Epithelial cell of proximal tubule (primary cell): ENCODE data around the gene CFL2. TPM values are rescaled to one million over a fixed set of nuclear protein-coding genes. Genes with fewer than 3 reads are reported as not detected.

ENCODE experiments used
- DNase-seq: peaks from one replicate; pipeline ENCODE4 v3.0.0-alpha.2; 2011; ENCODE audit warnings: low read depth
- H3K4me3 ChIP-seq: 2 replicates; pipeline ENCODE4 v1.5.1; 2011; ENCODE audit warnings: low read depth, mild to moderate bottlenecking, low read length
- total RNA-seq: library from RNA; depleted of rRNA; stranded (reverse); fragments of >200 nt; gene quantifications from 2 replicates; pipeline ENCODE4 v1.2.3, GENCODE V29; 2015
- TF ChIP-seq, protein P1 (sequence below): conservative IDR thresholded peaks from 2 replicates; pipeline ENCODE4 v1.5.1; 2012; ENCODE audit warnings: low read depth, mild to moderate bottlenecking, low read length

Gene CFL2
- total RNA-seq, 1 donor from 2014 or later: 67.7 TPM

DNA sequence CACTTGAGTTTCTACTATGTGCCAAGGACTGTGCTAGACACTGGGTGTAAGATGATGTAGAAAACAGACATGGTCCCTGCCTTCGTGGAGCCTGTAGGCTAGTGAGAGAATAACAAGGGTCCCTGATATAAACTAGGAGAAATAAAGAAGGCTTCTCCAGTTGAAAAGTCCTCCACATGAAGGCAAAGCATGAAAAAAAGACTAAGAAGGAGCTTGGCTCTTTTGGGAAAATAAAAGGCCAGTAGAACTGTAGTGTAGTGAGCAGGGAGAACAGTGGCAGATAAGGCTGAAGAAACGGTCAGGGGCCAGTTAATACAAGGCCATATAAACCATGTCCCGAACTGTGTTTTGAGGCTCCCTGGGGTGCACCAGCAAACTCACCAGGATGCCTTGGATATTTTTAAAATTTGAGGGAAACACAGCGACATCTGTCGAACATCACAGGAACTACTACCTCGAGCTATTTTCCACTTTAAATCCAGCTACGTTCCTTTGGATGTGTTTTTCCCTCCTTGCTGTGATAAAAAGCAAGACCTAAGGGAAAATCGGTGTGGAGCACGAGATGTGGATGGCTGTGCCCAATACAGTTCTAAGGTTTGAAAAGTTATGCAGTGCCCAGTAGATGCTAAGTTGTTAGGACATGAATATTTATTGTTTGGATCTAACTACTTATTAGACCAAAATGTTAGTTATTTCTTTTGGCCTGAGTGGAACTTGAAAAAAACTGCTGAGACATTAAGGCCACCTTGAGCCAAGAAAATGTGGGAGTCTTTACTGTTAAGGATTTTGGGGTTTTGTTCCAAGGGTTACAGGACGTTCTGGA, 8.5 kb upstream of the CFL2 start:
- no peak overlapping the region for H3K4me3 ChIP-seq
- DNase-seq: no peak
- TF ChIP-seq, protein P1, sequence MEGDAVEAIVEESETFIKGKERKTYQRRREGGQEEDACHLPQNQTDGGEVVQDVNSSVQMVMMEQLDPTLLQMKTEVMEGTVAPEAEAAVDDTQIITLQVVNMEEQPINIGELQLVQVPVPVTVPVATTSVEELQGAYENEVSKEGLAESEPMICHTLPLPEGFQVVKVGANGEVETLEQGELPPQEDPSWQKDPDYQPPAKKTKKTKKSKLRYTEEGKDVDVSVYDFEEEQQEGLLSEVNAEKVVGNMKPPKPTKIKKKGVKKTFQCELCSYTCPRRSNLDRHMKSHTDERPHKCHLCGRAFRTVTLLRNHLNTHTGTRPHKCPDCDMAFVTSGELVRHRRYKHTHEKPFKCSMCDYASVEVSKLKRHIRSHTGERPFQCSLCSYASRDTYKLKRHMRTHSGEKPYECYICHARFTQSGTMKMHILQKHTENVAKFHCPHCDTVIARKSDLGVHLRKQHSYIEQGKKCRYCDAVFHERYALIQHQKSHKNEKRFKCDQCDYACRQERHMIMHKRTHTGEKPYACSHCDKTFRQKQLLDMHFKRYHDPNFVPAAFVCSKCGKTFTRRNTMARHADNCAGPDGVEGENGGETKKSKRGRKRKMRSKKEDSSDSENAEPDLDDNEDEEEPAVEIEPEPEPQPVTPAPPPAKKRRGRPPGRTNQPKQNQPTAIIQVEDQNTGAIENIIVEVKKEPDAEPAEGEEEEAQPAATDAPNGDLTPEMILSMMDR: peak; percentile 80

DNA sequence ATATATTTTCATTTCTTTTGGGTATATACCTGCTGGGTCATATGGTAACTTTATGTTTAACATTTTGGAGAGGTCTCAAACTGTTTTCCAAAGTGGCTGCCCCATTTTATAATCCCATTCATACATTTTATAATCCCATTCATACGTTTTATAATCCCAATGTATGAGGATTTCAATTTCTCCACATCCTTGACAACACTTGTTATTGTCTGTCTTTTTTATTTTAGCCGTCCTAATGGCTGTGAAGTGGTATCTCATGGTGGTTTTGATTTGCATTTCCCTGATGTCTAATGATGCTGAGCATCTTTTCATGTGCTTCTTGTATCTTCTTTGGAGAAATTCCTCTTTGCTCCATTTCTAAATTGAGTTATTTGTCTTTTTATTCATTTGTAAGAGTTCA, 6.7 kb upstream of the CFL2 start:
- DNase-seq: no peak
- TF ChIP-seq, protein P1: no peak
- no peak overlapping the region for H3K4me3 ChIP-seq

DNA sequence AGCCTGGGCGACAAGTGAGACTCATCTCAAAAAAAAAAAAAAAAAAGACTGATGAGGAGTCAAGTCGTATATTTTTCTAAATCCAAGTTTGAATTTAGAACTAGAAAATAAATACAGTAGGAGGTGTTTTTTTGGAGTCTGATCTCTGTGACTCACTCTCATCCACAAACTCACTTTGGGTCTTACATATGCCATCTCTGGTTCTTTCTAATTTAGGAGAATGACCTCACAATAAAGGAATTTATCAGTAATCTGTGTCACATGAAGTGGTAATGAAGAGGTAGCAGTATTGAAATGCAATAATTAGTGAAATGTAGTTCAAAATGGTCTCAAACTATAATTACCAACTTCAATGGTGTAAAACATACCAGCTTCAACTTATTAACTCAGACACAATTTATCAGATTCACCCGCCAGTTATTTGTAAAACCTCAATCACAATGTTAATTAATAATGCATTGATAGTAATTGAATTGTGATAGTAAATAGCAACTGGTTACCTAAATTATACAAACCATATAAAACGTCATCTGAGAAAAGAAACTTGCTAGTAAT, 4.4 kb upstream of the CFL2 start:
- DNase-seq: no peak
- no peak overlapping the region for H3K4me3 ChIP-seq
- TF ChIP-seq, protein P1: no peak

DNA sequence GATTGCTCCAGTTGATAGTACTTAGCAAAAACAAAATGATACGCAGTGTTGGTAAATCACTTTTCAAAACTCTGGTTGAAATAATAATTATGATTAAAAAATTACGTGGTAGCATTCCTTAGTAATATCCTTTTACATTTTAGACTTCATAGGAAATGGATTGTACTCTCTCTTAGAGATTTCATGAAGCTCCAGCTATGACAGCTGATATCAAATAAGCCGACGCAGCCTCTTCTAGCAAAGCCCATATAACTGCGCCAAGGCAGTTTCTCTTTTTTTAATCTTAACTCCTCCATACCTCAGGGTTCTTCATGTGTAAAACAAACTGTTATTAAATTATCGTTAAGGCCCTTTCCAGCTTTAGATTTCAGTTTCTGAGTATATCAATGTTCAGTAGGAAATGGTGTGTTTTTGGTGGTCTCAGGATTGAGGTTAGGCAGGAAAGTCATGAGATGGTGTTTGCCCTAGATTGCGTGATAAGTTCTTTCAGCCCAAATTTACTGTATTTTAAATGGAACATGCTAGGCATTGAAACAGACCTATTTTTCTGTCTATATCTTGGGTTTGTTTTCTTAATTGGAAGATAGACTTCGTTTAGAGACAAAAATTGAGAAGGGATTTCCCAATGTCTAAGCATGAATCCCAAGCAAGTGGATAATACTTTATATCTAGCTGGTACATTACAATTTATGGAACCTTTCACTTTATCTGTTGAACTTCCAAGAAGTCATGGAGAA, 902 bp upstream of the CFL2 start:
- TF ChIP-seq, protein P1: no peak
- DNase-seq: no peak
- H3K4me3 ChIP-seq: peak overlapping the region; percentile 83

DNA sequence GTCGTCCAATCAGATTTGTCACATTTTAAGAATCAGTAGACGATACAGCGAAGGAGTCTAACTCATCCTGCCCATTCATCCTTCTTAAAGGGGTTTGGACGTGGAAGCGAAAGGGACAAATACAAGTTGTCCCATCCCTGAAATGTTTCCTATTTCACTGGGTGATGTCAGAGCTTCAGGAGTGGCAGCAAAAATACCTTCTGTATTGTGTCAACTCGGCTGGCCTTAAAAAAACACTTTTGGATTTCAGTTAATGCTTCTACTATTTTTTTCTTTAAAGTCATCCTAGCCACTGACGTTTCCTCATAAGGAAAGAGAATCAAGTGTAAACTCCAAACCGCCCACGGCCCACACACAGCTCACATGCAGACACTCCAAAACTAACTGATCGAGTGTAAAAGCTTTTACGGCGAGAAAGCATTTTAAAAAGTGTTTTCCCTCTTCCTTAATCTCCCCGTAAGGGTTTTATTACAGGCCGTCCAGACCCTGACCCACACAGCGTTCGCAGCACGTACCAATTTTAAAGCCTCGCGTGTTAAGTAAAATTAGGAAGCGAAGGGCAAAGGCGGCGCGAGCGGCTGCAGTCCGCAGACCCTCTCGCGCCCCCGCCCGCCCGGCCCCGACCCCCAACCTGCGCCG, 593 bp downstream of the CFL2 start:
- H3K4me3 ChIP-seq: peak overlapping the region; percentile 83
- peak; percentile 52 for DNase-seq
- TF ChIP-seq, protein P1: no peak

DNA sequence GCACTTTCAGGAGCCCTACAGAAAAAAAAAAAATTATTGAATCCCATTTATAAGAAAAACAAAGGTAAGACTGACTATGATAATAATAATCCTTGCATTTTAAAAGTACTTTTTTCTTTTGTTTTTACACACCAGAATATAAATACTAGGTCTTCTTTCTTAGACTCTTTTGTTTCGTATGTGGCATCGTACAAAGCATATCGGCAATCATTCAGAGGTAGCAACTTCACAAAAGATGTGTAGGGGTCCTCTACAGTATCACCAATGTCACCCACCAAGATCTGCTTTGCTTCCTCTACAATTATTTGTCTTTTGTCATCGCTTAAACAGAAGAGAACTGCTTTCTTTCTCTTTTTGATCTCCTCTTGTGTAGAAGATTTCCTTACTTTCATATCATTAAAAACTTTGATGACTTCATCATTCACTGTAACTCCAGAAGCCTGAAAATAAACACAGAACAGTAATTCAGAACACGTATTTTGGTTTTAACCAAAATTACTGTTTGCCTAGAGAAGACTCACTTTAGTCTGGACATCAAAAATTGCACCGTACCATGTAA, 1.2 kb downstream of the CFL2 start:
- TF ChIP-seq, protein P1: no peak
- DNase-seq: no peak
- peak overlapping the region; percentile 83 for H3K4me3 ChIP-seq
